Activated CD4-positive, CD25-positive, alpha-beta regulatory T cell treated with anti-CD3 and anti-CD28 coated beads, Interleukin-2, amount 50 U/mL, for 16 hours (primary cell): Measurements from ENCODE around the gene HEXB.

ENCODE experiments used
- DNase-seq: peaks from one replicate; pipeline ENCODE4 v3.0.0-alpha.2; 2020; ENCODE audit warnings: low read depth, low spot score

HEXB gene

GRCh38 chr5:74684900-74685851 lies at the start of gene HEXB:
Gene HEXB (plus strand): TSS chr5:74685233. CDS start chr5:74685261, 28 bp downstream.
- DNase-seq, result peak; percentile 65

- no peak for DNase-seq
These were observed 48.9 kb upstream of the HEXB start for GRCh38 chr5:74636149-74636548.

GRCh38 chr5:74636552-74636951 lies 48.5 kb upstream of the HEXB start:
- no peak for DNase-seq

GRCh38 chr5:74638544-74638969 lies 46.5 kb upstream of the HEXB start:
- no peak for DNase-seq

GRCh38 chr5:74638970-74639806 lies 45.8 kb upstream of the HEXB start:
- no peak for DNase-seq

GRCh38 chr5:74639807-74640449 lies 45.1 kb upstream of the HEXB start:
- no peak for DNase-seq

GRCh38 chr5:74640450-74640953 lies 44.5 kb upstream of the HEXB start, which contains the start of gene ENC1:
Gene ENC1 (minus strand): TSS chr5:74640728. CDS start chr5:74636485, 4,243 bp downstream.
- DNase-seq, result no peak

GRCh38 chr5:74640954-74641734 lies 43.9 kb upstream of the HEXB start:
- DNase-seq, result no peak

- DNase-seq, result no peak
These were observed 43.1 kb upstream of the HEXB start for GRCh38 chr5:74641735-74642542.

- no peak for DNase-seq
These were observed 42.5 kb upstream of the HEXB start for GRCh38 chr5:74642543-74642863.

- no peak for DNase-seq
These were observed 41.9 kb upstream of the HEXB start for GRCh38 chr5:74643111-74643562.

- no peak for DNase-seq
These were observed 37.9 kb upstream of the HEXB start for GRCh38 chr5:74647096-74647495.

- DNase-seq, result no peak
These were observed 36.2 kb upstream of the HEXB start for GRCh38 chr5:74648835-74649293.

- DNase-seq, result no peak
These were observed 35.5 kb upstream of the HEXB start for GRCh38 chr5:74649421-74649973.

GRCh38 chr5:74651710-74652109 lies 33.3 kb upstream of the HEXB start:
- DNase-seq, result no peak

GRCh38 chr5:74652576-74652975 lies 32.5 kb upstream of the HEXB start:
- DNase-seq, result no peak

- no peak for DNase-seq
These were observed 31.0 kb upstream of the HEXB start for GRCh38 chr5:74653991-74654390.

- no peak for DNase-seq
These were observed 29.8 kb upstream of the HEXB start for GRCh38 chr5:74655206-74655605.

GRCh38 chr5:74655716-74656115 lies 29.3 kb upstream of the HEXB start:
- DNase-seq, result no peak

GRCh38 chr5:74657165-74657564 lies 27.9 kb upstream of the HEXB start:
- no peak for DNase-seq
